NCI-H82 treated with DMSO at 0.1 percent for 48 hours (cell line): ENCODE results near the gene KARS1.

Experiments used
- DNase-seq: peaks from one replicate; lab custom pipeline; 2025; ENCODE audit not compliant: unreplicated experiment; lab: John Stamatoyannopoulos, UW

KARS1 gene

DNA sequence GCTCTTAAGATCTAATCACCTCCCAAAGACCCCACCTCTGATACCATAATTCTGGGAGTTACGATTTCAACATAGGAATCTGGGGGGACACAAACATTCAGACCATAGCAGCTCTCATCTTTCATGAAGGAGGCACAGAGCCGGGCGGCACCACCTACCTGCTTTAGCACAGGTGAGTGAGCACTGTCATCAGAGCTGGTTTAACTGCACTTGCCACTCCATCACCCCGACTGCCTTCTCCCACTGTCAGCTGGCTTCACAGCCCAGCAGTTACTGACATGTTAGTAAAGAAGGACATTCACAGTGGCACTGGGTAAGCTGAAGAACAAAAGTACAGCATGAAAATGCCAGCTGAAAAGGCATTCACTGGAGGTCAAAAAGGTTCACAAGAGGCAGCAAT is 58.7 kb downstream of the KARS1 start:
- no peak for DNase-seq

DNA sequence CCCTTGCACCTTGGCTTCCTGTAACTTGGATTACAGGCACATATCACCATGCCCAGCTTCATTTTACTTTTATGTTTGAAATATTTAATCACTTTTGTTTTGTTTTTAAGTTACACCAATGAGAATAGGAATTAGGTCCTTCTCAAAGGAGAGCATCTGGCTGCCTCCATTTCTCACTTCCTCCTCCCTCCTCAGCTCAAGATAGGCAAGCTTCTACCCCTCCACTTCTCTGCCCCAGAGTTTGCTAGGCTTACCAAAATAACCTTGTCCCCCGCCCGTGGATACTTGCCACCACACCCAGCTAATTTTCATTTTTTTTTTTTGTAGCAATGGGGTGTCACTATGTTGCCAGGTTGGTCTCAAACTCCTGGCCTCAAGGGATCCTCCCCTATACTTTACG is 63.4 kb downstream of the KARS1 start:
- DNase-seq = no peak

DNA sequence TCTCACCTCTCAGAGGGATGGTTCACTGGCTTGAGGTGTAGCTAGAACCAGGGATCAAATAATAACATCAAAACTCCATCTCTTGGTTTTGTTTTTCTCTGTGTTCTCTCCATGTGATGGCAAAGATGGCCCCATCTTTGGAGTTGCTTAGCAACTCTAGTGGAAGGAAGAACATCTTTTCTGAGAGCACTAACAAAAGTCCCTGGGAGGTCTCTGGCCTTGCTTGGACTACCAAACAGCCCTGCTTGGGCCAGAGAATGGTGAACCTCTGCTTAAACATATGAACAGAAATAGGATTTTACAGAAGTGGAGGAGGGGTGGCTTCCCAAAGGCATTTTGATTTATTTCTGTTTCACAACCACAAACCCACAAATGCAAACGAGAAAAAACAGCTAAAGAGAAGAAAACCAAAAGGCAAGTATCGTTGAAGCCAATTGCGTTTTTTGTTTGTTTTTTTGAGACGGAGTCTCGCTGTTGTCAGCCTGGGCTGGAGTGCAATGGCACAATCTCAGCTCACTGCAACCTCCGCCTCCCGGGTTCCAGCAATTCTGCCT is 68.1 kb downstream of the KARS1 start:
- no peak for DNase-seq

DNA sequence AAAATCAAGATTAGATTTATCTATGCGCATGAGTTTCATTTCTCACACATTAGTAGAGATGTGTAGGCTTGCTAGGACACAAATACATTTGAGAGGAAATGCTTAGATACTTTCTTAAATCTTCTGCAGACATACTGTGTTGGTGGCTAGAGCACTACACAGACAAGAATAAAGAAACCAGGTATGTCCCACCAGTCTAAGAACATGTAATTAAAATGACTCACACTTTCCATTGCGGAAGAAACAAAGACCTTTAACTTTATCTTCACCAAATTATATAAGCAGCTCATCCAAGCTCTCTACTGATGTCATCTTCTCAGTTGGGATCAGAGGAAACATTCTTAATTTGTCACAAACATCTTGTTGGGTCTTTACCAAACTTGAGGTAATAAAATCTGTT is 68.7 kb downstream of the KARS1 start:
- no peak for DNase-seq

DNA sequence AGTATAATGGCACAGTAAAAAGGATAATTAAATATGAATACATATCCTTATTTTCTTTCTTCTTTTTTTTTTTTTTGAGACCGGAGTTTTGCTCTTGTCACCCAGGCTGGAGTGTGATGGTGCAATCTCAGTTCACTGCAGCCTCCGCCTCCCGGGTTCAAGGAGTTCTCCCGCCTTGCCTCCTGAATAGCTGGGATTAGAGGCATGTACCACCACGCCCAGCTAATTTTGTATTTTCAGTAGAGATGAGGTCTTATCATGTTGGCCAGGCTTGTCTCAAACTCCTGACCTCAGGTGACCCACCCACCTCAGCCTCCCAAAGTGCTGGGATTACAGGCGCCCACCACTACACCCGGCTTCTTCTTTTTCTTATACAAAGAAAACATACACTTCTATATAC is 69.3 kb downstream of the KARS1 start:
- DNase-seq = no peak
